ENCODE results near the gene ATF4.

ATF4 gene

GRCh38 chr22:39481595-39481994, 38.8 kb upstream of the ATF4 start:
- TF ChIP-seq ZC3H10 (CRISPR knock-in tag; IDR thresholded peaks at IDR 0.05), result no peak
- TF ChIP-seq, protein P1, sequence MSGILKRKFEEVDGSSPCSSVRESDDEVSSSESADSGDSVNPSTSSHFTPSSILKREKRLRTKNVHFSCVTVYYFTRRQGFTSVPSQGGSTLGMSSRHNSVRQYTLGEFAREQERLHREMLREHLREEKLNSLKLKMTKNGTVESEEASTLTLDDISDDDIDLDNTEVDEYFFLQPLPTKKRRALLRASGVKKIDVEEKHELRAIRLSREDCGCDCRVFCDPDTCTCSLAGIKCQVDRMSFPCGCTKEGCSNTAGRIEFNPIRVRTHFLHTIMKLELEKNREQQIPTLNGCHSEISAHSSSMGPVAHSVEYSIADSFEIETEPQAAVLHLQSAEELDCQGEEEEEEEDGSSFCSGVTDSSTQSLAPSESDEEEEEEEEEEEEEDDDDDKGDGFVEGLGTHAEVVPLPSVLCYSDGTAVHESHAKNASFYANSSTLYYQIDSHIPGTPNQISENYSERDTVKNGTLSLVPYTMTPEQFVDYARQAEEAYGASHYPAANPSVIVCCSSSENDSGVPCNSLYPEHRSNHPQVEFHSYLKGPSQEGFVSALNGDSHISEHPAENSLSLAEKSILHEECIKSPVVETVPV (CRISPR knock-in tag; IDR thresholded peaks at IDR 0.05), result no peak
- no peak for TF ChIP-seq ZNF70 (CRISPR knock-in tag; IDR thresholded peaks at IDR 0.05)
- no peak for TF ChIP-seq RARB (CRISPR knock-in tag; IDR thresholded peaks at IDR 0.05)
- TF ChIP-seq ESRRG (CRISPR knock-in tag; IDR thresholded peaks at IDR 0.05), result no peak
- no peak for TF ChIP-seq GLIS3 (CRISPR knock-in tag; IDR thresholded peaks at IDR 0.05)
- no peak for TF ChIP-seq TOX (CRISPR knock-in tag; IDR thresholded peaks at IDR 0.05; ENCODE audit: borderline replicate concordance)
- no peak for TF ChIP-seq ISL1 (CRISPR knock-in tag; IDR thresholded peaks at IDR 0.05)
- TF ChIP-seq OSR1 (CRISPR knock-in tag; IDR thresholded peaks at IDR 0.05), result no peak
- TF ChIP-seq ZFP3 (CRISPR knock-in tag; IDR thresholded peaks at IDR 0.05), result no peak
- TF ChIP-seq TCF4 (CRISPR knock-in tag; IDR thresholded peaks at IDR 0.05; ENCODE audit: borderline replicate concordance), result no peak
- TF ChIP-seq BACH2 (CRISPR knock-in tag; IDR thresholded peaks at IDR 0.05; ENCODE audit: borderline replicate concordance), result no peak
- no peak for TF ChIP-seq ARNTL (CRISPR knock-in tag; IDR thresholded peaks at IDR 0.05; ENCODE audit: borderline replicate concordance, low read depth)
- ATAC-seq, result no peak

DNA sequence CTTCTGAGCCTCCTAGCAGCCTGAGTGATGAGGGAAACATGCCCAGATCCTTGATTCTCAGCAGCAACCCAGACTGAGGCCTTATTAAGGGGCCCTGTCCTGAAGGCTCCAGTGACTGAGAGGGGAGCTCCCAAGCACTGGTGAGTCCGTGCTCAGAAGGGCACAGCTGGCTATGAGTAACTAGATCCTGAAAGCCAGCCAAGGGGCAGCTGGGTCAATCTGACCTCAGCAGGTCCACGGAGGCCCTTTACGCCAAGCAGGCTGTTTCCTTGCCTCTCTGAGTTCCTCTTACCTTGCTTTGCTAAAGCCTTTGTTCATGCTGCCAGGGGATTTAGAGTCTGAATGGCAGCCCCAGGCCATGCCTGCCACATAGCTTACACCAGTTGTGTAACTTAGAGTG, 37.6 kb upstream of the ATF4 start:
- no peak for TF ChIP-seq ZFP30 (CRISPR knock-in tag; IDR thresholded peaks at IDR 0.05)
- no peak for TF ChIP-seq ZNF8 (CRISPR knock-in tag; IDR thresholded peaks at IDR 0.05)
- no peak for TF ChIP-seq SNAI2 (CRISPR knock-in tag; IDR thresholded peaks at IDR 0.05)
- TF ChIP-seq GLIS3 (CRISPR knock-in tag; IDR thresholded peaks at IDR 0.05), result no peak
- TF ChIP-seq CSDC2 (CRISPR knock-in tag; IDR thresholded peaks at IDR 0.05), result no peak
- TF ChIP-seq, protein P2, sequence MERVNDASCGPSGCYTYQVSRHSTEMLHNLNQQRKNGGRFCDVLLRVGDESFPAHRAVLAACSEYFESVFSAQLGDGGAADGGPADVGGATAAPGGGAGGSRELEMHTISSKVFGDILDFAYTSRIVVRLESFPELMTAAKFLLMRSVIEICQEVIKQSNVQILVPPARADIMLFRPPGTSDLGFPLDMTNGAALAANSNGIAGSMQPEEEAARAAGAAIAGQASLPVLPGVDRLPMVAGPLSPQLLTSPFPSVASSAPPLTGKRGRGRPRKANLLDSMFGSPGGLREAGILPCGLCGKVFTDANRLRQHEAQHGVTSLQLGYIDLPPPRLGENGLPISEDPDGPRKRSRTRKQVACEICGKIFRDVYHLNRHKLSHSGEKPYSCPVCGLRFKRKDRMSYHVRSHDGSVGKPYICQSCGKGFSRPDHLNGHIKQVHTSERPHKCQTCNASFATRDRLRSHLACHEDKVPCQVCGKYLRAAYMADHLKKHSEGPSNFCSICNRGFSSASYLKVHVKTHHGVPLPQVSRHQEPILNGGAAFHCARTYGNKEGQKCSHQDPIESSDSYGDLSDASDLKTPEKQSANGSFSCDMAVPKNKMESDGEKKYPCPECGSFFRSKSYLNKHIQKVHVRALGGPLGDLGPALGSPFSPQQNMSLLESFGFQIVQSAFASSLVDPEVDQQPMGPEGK (CRISPR knock-in tag; IDR thresholded peaks at IDR 0.05; ENCODE audit: borderline replicate concordance), result no peak
- TF ChIP-seq, protein P1 (CRISPR knock-in tag; IDR thresholded peaks at IDR 0.05), result no peak
- TF ChIP-seq ARNTL (CRISPR knock-in tag; IDR thresholded peaks at IDR 0.05; ENCODE audit: borderline replicate concordance, low read depth), result no peak
- no peak for TF ChIP-seq PPARA (CRISPR knock-in tag; IDR thresholded peaks at IDR 0.05; ENCODE audit: borderline replicate concordance)
- TF ChIP-seq, protein P3, sequence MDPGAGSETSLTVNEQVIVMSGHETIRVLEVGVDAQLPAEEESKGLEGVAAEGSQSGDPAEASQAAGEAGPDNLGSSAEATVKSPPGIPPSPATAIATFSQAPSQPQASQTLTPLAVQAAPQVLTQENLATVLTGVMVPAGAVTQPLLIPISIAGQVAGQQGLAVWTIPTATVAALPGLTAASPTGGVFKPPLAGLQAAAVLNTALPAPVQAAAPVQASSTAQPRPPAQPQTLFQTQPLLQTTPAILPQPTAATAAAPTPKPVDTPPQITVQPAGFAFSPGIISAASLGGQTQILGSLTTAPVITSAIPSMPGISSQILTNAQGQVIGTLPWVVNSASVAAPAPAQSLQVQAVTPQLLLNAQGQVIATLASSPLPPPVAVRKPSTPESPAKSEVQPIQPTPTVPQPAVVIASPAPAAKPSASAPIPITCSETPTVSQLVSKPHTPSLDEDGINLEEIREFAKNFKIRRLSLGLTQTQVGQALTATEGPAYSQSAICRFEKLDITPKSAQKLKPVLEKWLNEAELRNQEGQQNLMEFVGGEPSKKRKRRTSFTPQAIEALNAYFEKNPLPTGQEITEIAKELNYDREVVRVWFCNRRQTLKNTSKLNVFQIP (CRISPR knock-in tag; IDR thresholded peaks at IDR 0.05; ENCODE audit: borderline replicate concordance, low read depth), result no peak
- TF ChIP-seq, protein P4, sequence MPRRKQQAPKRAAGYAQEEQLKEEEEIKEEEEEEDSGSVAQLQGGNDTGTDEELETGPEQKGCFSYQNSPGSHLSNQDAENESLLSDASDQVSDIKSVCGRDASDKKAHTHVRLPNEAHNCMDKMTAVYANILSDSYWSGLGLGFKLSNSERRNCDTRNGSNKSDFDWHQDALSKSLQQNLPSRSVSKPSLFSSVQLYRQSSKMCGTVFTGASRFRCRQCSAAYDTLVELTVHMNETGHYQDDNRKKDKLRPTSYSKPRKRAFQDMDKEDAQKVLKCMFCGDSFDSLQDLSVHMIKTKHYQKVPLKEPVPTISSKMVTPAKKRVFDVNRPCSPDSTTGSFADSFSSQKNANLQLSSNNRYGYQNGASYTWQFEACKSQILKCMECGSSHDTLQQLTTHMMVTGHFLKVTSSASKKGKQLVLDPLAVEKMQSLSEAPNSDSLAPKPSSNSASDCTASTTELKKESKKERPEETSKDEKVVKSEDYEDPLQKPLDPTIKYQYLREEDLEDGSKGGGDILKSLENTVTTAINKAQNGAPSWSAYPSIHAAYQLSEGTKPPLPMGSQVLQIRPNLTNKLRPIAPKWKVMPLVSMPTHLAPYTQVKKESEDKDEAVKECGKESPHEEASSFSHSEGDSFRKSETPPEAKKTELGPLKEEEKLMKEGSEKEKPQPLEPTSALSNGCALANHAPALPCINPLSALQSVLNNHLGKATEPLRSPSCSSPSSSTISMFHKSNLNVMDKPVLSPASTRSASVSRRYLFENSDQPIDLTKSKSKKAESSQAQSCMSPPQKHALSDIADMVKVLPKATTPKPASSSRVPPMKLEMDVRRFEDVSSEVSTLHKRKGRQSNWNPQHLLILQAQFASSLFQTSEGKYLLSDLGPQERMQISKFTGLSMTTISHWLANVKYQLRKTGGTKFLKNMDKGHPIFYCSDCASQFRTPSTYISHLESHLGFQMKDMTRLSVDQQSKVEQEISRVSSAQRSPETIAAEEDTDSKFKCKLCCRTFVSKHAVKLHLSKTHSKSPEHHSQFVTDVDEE (CRISPR knock-in tag; IDR thresholded peaks at IDR 0.05), result no peak
- TF ChIP-seq ZC3H10 (CRISPR knock-in tag; IDR thresholded peaks at IDR 0.05), result no peak
- TF ChIP-seq ZNF70 (CRISPR knock-in tag; IDR thresholded peaks at IDR 0.05), result no peak
- no peak for TF ChIP-seq ZFP3 (CRISPR knock-in tag; IDR thresholded peaks at IDR 0.05)
- no peak for TF ChIP-seq ESRRG (CRISPR knock-in tag; IDR thresholded peaks at IDR 0.05)
- TF ChIP-seq BACH2 (CRISPR knock-in tag; IDR thresholded peaks at IDR 0.05; ENCODE audit: borderline replicate concordance), result no peak
- TF ChIP-seq TCF4 (CRISPR knock-in tag; IDR thresholded peaks at IDR 0.05; ENCODE audit: borderline replicate concordance), result no peak
- TF ChIP-seq RARB (CRISPR knock-in tag; IDR thresholded peaks at IDR 0.05), result no peak
- no peak for ATAC-seq
